RWPE2 (cell line): ENCODE measurements around the gene GKAP1.

Source experiments
- ATAC-seq: fragments of 200-7000 bp; cut with Tn5 transposase; 3 replicates; pipeline ENCODE4 v1.9.1; 2021; ENCODE audit warnings: low read depth
- DNase-seq: peaks from one replicate; pipeline ENCODE4 v3.0.0-alpha.2; 2020; ENCODE audit warnings: low spot score
- H3K27ac ChIP-seq: fragments of 450-650 bp; 2 replicates; pipeline ENCODE4 v1.5.1; 2017; ENCODE audit warnings: mild to moderate bottlenecking; ENCODE audit not compliant: poor library complexity, severe bottlenecking
- H3K27me3 ChIP-seq: fragments of 250-450 bp; sonication (Bioruptor Pico); 2 replicates; pipeline ENCODE4 v1.5.1; 2021; ENCODE audit warnings: mild to moderate bottlenecking, moderate library complexity; ENCODE audit not compliant: insufficient read depth, poor library complexity, severe bottlenecking
- H3K36me3 ChIP-seq: fragments of 250-450 bp; sonication (Bioruptor Pico); 2 replicates; pipeline ENCODE4 v1.5.1; 2020; ENCODE audit warnings: low read depth, mild to moderate bottlenecking, moderate library complexity
- H3K4me1 ChIP-seq: fragments of 250-450 bp; sonication (Bioruptor Pico); 2 replicates; pipeline ENCODE4 v1.5.1; 2021; ENCODE audit warnings: mild to moderate bottlenecking, moderate library complexity; ENCODE audit not compliant: insufficient read depth, poor library complexity, severe bottlenecking
- H3K4me3 ChIP-seq: fragments of 250-450 bp; sonication (Bioruptor Pico); 2 replicates; pipeline ENCODE4 v1.5.1; 2021; ENCODE audit warnings: mild to moderate bottlenecking, moderate library complexity; ENCODE audit not compliant: severe bottlenecking
- H3K9me3 ChIP-seq: fragments of 250-450 bp; sonication (Bioruptor Pico); 2 replicates; pipeline ENCODE4 v1.5.1; 2021; ENCODE audit warnings: mild to moderate bottlenecking, moderate library complexity; ENCODE audit not compliant: severe bottlenecking
- CTCF ChIP-seq: fragments of 450-650 bp; IDR thresholded peaks from one replicate; pipeline ENCODE4 v1.5.1; 2017; ENCODE audit warnings: mild to moderate bottlenecking, moderate library complexity; ENCODE audit not compliant: poor library complexity, severe bottlenecking

The GKAP1 gene

DNA sequence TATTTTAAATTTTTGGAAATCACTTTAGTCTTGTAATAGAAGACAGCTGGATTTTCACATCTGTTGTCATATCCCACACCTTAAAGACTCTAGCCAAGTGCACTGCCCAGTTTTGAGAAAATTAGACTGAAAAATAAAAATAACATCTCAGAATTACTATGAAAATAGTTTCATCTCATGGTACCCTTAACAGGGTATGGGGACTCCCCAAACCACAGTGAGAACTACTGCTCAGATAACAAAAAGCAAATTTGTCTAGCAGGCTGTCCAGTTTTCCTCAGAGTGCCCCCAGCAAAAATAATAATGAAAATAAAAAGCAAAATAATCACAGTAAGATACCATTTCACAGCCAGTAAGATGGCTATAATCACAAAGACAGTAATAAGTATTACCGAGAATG, 116.3 kb downstream of the GKAP1 start:
- DNase-seq = no peak
- Histone ChIP-seq H3K4me3 (no peak overlapping the region), H3K9me3 (no peaks in the 10 kb centered on the region), H3K27ac (peak overlapping the region; percentile 40), H3K36me3 (peaks cover 11% of the 10 kb centered on the region; the same call in 1 of the 2 replicates), H3K27me3 (no peaks in the 10 kb centered on the region), H3K4me1 (peaks cover 15% of the 10 kb centered on the region)
- ATAC-seq = no peak
- no peak for TF ChIP-seq CTCF

DNA sequence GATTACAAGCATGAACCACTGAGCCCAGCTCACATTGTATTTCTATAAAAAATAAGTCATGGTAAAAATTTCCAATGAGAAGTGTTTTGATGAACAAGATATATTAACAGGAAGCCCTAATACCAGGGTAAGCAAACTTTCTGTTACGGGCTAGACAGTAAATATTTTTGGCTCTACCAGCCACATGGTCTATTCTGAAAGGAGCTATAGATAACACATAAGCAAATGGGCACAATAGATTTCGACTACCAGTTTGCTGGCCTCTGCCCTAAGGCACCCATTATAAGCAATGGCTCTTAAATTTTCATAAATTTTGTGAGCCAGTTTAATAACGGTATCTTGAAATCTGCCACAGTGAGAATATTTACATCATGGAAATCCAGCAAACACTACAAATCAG, 118.0 kb downstream of the GKAP1 start:
- Histone ChIP-seq H3K4me3 (no peak overlapping the region), H3K4me1 (peaks cover 10% of the 10 kb centered on the region), H3K9me3 (no peaks in the 10 kb centered on the region), H3K36me3 (peaks cover 6% of the 10 kb centered on the region; the same call in 1 of the 2 replicates), H3K27me3 (no peaks in the 10 kb centered on the region), H3K27ac (no peak overlapping the region)
- DNase-seq (no peak), ATAC-seq (no peak)
- no peak for TF ChIP-seq CTCF

DNA sequence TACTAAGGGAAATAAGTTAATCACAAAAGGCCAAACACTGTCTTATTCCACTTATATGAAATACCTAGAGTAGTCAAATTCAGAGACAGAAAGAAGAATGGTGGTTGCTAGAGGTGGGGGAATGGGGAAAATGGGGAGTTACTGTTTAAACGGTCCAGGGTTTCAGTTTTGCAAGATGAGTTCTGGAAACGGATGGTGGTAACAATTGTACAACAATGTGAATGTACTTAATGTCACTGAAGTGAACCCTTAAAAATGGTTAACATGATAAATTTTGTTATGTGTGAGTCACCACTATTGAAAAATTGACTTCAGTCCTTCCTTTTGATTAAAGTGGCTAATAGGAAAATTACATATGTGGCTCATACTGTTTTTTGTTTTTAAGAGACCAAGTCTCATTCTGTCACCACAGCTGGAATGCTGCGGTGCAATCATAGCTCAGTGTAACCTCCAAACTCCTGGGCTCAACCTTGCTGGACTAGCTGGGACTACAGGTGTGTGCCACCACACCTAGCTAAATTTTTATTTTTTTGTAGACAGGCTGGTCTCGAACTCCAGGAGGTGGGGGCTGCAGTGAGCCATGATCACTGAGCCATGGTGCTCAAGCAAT, 118.5 kb downstream of the GKAP1 start:
- no peak for DNase-seq
- Histone ChIP-seq H3K9me3 (no peaks in the 10 kb centered on the region), H3K27ac (no peak overlapping the region), H3K4me1 (peaks cover 10% of the 10 kb centered on the region), H3K36me3 (peaks cover 6% of the 10 kb centered on the region), H3K27me3 (no peaks in the 10 kb centered on the region), H3K4me3 (no peak overlapping the region)
- TF ChIP-seq CTCF = no peak
- no peak; the same call in 2 of the 3 replicates for ATAC-seq

DNA sequence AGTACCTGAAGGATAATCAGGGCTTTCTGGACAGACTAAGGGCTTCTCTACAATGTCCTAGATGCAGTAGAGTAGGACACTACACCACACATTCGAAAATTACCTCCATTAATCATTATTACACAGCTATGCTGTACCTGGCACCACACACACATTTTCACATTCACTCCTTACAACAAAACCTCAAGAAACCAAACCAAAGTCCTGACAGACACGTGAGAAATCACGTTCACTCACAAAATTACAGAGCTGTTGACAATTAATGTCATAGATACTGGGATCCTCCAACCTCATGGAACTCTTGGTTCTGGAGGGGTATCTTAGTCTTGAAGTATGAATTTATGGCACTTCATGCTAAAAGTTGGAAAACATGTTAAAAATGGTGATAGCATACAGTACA, 126.1 kb downstream of the GKAP1 start:
- ATAC-seq (no peak), DNase-seq (no peak)
- no peaks in the 10 kb centered on the region for H3K27me3 ChIP-seq
- H3K4me1 ChIP-seq = no peaks in the 10 kb centered on the region
- H3K36me3 ChIP-seq = no peaks in the 10 kb centered on the region; the same call in 1 of the 2 replicates
- no peak for TF ChIP-seq CTCF
- H3K27ac ChIP-seq = no peak overlapping the region
- no peak overlapping the region for H3K4me3 ChIP-seq
- no peaks in the 10 kb centered on the region for H3K9me3 ChIP-seq
